Measurements from ENCODE around the gene NFIB. TPM values are rescaled to one million over a fixed set of nuclear protein-coding genes. Genes with fewer than 3 reads are reported as not detected.

The NFIB gene
- total and polyA plus RNA-seq, 10 of the 15 experiments (the other 5 are each of a cell fraction or from before 2014, with no cell fraction given) = under 0.01 to 0.19 (median 0.05) TPM; not detected in 3

DNA sequence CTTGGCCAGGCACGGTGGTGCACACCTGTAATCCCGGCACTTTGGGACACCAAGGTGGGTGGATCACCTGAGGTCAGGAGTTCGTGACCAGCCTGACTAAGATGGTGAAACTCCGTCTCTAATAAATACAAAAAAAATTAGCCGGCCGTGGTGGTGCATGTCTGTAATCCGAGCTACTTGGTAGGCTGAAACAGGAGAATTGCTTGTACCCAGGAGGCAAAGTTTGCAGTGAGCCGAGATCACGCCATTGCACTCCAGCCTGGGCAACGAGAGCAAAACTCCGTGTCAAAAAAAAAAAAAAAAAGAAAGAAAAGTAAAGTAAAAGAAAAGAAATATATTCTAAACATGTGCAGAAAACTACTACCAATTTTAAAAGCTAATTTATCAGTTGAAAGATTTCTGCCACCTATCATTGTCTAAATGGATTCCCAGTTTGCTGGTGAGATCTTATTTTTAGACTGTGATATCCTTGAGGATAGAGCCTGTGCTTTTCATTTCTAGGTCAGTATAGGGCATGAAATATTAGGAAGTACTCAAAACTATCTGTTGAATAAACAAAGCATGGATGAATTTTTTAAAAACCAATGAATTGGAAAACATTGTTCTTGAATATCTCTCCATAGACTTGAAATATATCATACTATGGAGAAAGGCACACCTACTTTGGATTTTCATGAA lies 86.9 kb downstream of the NFIB start (continued):
- TF ChIP-seq, protein P1, sequence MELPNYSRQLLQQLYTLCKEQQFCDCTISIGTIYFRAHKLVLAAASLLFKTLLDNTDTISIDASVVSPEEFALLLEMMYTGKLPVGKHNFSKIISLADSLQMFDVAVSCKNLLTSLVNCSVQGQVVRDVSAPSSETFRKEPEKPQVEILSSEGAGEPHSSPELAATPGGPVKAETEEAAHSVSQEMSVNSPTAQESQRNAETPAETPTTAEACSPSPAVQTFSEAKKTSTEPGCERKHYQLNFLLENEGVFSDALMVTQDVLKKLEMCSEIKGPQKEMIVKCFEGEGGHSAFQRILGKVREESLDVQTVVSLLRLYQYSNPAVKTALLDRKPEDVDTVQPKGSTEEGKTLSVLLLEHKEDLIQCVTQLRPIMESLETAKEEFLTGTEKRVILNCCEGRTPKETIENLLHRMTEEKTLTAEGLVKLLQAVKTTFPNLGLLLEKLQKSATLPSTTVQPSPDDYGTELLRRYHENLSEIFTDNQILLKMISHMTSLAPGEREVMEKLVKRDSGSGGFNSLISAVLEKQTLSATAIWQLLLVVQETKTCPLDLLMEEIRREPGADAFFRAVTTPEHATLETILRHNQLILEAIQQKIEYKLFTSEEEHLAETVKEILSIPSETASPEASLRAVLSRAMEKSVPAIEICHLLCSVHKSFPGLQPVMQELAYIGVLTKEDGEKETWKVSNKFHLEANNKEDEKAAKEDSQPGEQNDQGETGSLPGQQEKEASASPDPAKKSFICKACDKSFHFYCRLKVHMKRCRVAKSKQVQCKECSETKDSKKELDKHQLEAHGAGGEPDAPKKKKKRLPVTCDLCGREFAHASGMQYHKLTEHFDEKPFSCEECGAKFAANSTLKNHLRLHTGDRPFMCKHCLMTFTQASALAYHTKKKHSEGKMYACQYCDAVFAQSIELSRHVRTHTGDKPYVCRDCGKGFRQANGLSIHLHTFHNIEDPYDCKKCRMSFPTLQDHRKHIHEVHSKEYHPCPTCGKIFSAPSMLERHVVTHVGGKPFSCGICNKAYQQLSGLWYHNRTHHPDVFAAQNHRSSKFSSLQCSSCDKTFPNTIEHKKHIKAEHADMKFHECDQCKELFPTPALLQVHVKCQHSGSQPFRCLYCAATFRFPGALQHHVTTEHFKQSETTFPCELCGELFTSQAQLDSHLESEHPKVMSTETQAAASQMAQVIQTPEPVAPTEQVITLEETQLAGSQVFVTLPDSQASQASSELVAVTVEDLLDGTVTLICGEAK (IDR thresholded peaks at IDR 0.05; ENCODE audit: borderline replicate concordance) = no peak
- TF ChIP-seq RCOR1 (conservative IDR thresholded peaks at IDR 0.05; ENCODE audit: low read depth, low read length) (no peak), NFIC (IDR thresholded peaks at IDR 0.05; ENCODE audit: low read depth, low read length) (no peak), TARDBP (IDR thresholded peaks at IDR 0.05; ENCODE audit: borderline replicate concordance) (no peak), HCFC1 (IDR thresholded peaks at IDR 0.05; ENCODE audit: low read length) (no peak), SMAD5 (IDR thresholded peaks at IDR 0.05; ENCODE audit: low read depth) (no peak), POU2F2 (IDR thresholded peaks at IDR 0.05; ENCODE audit: borderline replicate concordance, low read depth, low read length) (no peak)
- TF ChIP-seq, protein P2, sequence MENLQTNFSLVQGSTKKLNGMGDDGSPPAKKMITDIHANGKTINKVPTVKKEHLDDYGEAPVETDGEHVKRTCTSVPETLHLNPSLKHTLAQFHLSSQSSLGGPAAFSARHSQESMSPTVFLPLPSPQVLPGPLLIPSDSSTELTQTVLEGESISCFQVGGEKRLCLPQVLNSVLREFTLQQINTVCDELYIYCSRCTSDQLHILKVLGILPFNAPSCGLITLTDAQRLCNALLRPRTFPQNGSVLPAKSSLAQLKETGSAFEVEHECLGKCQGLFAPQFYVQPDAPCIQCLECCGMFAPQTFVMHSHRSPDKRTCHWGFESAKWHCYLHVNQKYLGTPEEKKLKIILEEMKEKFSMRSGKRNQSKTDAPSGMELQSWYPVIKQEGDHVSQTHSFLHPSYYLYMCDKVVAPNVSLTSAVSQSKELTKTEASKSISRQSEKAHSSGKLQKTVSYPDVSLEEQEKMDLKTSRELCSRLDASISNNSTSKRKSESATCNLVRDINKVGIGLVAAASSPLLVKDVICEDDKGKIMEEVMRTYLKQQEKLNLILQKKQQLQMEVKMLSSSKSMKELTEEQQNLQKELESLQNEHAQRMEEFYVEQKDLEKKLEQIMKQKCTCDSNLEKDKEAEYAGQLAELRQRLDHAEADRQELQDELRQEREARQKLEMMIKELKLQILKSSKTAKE (IDR thresholded peaks at IDR 0.05; ENCODE audit: low read depth, poor library complexity, severe bottlenecking) = no peak

Measured in GM12878 (cell line).